CD14-positive monocyte (primary cell): Measurements from ENCODE around the gene HLA-A. TPM values are rescaled to one million over a fixed set of nuclear protein-coding genes. Genes with fewer than 3 reads are reported as not detected.
A peak's percentile ranks its signal among the peaks of the same experiment; 100 is the strongest.

Experiments
- DNase-seq, 3 donors: peaks; one replicate each; pipeline ENCODE4 v3.0.0-alpha.2; 2011 to 2022
- H2AFZ ChIP-seq: 2 replicates; pipeline ENCODE4 v1.6.0; 2012; ENCODE audit warnings: mild to moderate bottlenecking, low read depth, low read length, inconsistent platforms; ENCODE audit not compliant: insufficient read depth, poor library complexity, severe bottlenecking
- H3K27ac ChIP-seq, 2 donors: 1 replicate in 1 of 2; 2 replicates in 1 of 2; pipeline ENCODE4 v1.5.1; 2012 to 2013; ENCODE audit warnings: low read length in 2 of 2, control low read depth in 1 of 2, inconsistent platforms in 1 of 2, low read depth in 1 of 2, mild to moderate bottlenecking in 1 of 2
- H3K27me3 ChIP-seq, 2 donors: one replicate each; pipeline versions ENCODE4 v1.6.0 to v1.6.1; 2011 to 2013; ENCODE audit warnings: low read length in 2 of 2; ENCODE audit not compliant: control insufficient read depth in 2 of 2, insufficient read depth in 2 of 2
- H3K36me3 ChIP-seq, 2 donors: replicated peaks in 1 of 2; 1 replicate in 1 of 2; 2 replicates in 1 of 2; pipeline versions ENCODE4 v1.5.1 to v1.6.1; 2012 to 2013; ENCODE audit warnings: low read length in 2 of 2, control low read depth in 1 of 2, inconsistent platforms in 1 of 2, mild to moderate bottlenecking in 1 of 2; ENCODE audit not compliant: insufficient read depth in 2 of 2, control insufficient read depth in 1 of 2
- H3K4me1 ChIP-seq, 2 donors: 1 replicate in 1 of 2; 2 replicates in 1 of 2; pipeline versions ENCODE4 v1.5.1 to v1.6.1; 2012 to 2013; ENCODE audit warnings: low read length in 2 of 2, control low read depth in 1 of 2, inconsistent platforms in 1 of 2, mild to moderate bottlenecking in 1 of 2, moderate library complexity in 1 of 2; ENCODE audit not compliant: insufficient read depth in 2 of 2, control insufficient read depth in 1 of 2
- H3K4me2 ChIP-seq: replicated peaks from 2 replicates; pipeline ENCODE3; 2012; ENCODE audit warnings: low read length, moderate library complexity, mild to moderate bottlenecking; ENCODE audit not compliant: poor library complexity, severe bottlenecking; ENCODE audit errors: extremely low read depth
- H3K4me3 ChIP-seq, 3 experiments: fragments of 200-600 bp in 1 of 3; sonication (generic) in 1 of 3; replicated peaks in 1 of 3; 1 replicate in 2 of 3; 2 replicates in 1 of 3; pipeline ENCODE4 v1.5.1; 2011 to 2013; ENCODE audit warnings: low read length in 3 of 3, mild to moderate bottlenecking in 3 of 3, control low read depth in 2 of 3, low read depth in 2 of 3, inconsistent platforms in 1 of 3, moderate library complexity in 1 of 3
- H3K79me2 ChIP-seq: 2 replicates; pipeline ENCODE4 v1.6.0; 2012; ENCODE audit warnings: mild to moderate bottlenecking, control low read depth, inconsistent platforms, low read length, moderate library complexity; ENCODE audit not compliant: insufficient read depth
- H3K9ac ChIP-seq: 2 replicates; pipeline ENCODE4 v1.6.0; 2017; ENCODE audit warnings: low read length, mild to moderate bottlenecking; ENCODE audit not compliant: insufficient read depth, poor library complexity, severe bottlenecking
- H3K9me3 ChIP-seq, 2 donors: replicated peaks in 1 of 2; 1 replicate in 1 of 2; 2 replicates in 1 of 2; pipeline versions ENCODE4 v1.5.1 to v1.6.1; 2012 to 2013; ENCODE audit warnings: low read length in 2 of 2, control low read depth in 1 of 2; ENCODE audit not compliant: control insufficient read depth in 1 of 2, insufficient read depth in 1 of 2
- H4K20me1 ChIP-seq: 2 replicates; pipeline ENCODE4 v1.6.0; 2012; ENCODE audit warnings: mild to moderate bottlenecking, low read length, control low read depth, moderate library complexity; ENCODE audit not compliant: insufficient read depth
- H3K27ac Mint-ChIP-seq, 7 donors: one replicate each; pipeline ENCODE4 v1.8.0; 2020; ENCODE audit warnings: mild to moderate bottlenecking in 7 of 7, mixed read lengths in 7 of 7, moderate library complexity in 6 of 7, inconsistent platforms in 2 of 7
- H3K27me3 Mint-ChIP-seq, 3 donors: one replicate each; pipeline ENCODE4 v1.8.0; 2021 to 2022; ENCODE audit warnings: low read depth in 3 of 3, mild to moderate bottlenecking in 3 of 3, mixed read lengths in 3 of 3, moderate library complexity in 3 of 3, inconsistent platforms in 1 of 3
- H3K36me3 Mint-ChIP-seq, 2 donors: one replicate each; pipeline ENCODE4 v1.8.0; 2020; ENCODE audit warnings: mixed read lengths in 2 of 2, inconsistent platforms in 1 of 2, mild to moderate bottlenecking in 1 of 2
- H3K4me1 Mint-ChIP-seq: one replicate; pipeline ENCODE4 v1.8.0; 2020; ENCODE audit warnings: mild to moderate bottlenecking, mixed read lengths
- H3K4me3 Mint-ChIP-seq, 2 donors: one replicate each; pipeline ENCODE4 v1.8.0; 2020; ENCODE audit warnings: mild to moderate bottlenecking in 2 of 2, mixed read lengths in 2 of 2, moderate library complexity in 1 of 2
- H3K9me3 Mint-ChIP-seq, 7 donors: one replicate each; pipeline ENCODE4 v1.8.0; 2020 to 2022; ENCODE audit warnings: mixed read lengths in 7 of 7, mild to moderate bottlenecking in 6 of 7, moderate library complexity in 6 of 7, inconsistent platforms in 2 of 7
- CTCF ChIP-seq: fragments of 200-600 bp; IDR thresholded peaks from one replicate; pipeline ENCODE4 v1.8.0; 2022; ENCODE audit warnings: antibody characterized with exemption, mild to moderate bottlenecking
- WGBS: methylation state at CpG from one replicate; pipeline ENCODE4 v1.1.5; 2013; ENCODE audit warnings: missing lambda C conversion rate; ENCODE audit not compliant: insufficient coverage; 5-methylcytosine and 5-hydroxymethylcytosine counted together
- intact Hi-C, 2 donors: fragments of 100-400 bp; cut with micrococcal nuclease; formaldehyde crosslinking; loops; one replicate each; pipeline versions ENCODE4 v1.15.0 to v1.15.1; 2023
- polyA plus RNA-seq, 3 donors: library from polyadenylated mRNA; depleted of rRNA in 1 of 3; unstranded in 2 of 3; stranded (reverse) in 1 of 3; fragments of 300-500 nt in 2 of 3; fragments of >200 nt in 1 of 3; fragmentation: Illumina TruSeq in 2 of 3; gene quantifications; 1 replicate in 2 of 3; 2 replicates in 1 of 3; pipeline ENCODE4 v1.2.3, GENCODE V29; 2012 to 2021

HLA-A gene
- polyA plus RNA-seq, 3 donors, result 1,518 to 2,788 (median 1,574) TPM

- Histone ChIP-seq H3K4me2 (peak overlapping the region; percentile 12), H3K36me3 (peaks cover 3 to 11% of the 10 kb centered on the region in 2 donors), H4K20me1 (peaks cover 3% of the 10 kb centered on the region), H3K9ac (no peak overlapping the region), H3K4me3 (no peak overlapping the region), H3K79me2 (no peaks in the 10 kb centered on the region), H2AFZ (no peak overlapping the region), H3K27ac (no peak overlapping the region), H3K4me1 (peaks cover 24 to 32% of the 10 kb centered on the region in 2 donors), H3K9me3 (no peaks in the 10 kb centered on the region), H3K27me3 (peaks cover 33 to 55% of the 10 kb centered on the region in 2 donors)
- intact Hi-C loops, result loop anchor here in 1 of 2 donors (10.0 kb wide), 1 partner anchor 50 kb away; no protein-coding TSS in a partner anchor
- Mint-ChIP-seq H3K4me3 (peak overlapping the region in 1 of 2 donors; percentile 99), H3K36me3 (peaks cover 8 to 27% of the 10 kb centered on the region in 2 donors), H3K9me3 (peaks cover 0 to 15% (median 12%) of the 10 kb centered on the region in 7 donors), H3K27ac (no peak overlapping the region), H3K4me1 (peaks cover 35% of the 10 kb centered on the region), H3K27me3 (peaks cover 54 to 73% (median 67%) of the 10 kb centered on the region in 3 donors)
- no peak for DNase-seq
- 7% methylated on average over 14 of the region's 17 CpGs for WGBS
- no peak for TF ChIP-seq CTCF
Measured at GRCh38 chr6:29974901-29975560, 32.7 kb downstream of the HLA-A start.

- peak overlapping the region; percentile 12 for H3K4me2 ChIP-seq
- peak overlapping the region in 1 of 2 donors; percentile 99 for H3K4me3 Mint-ChIP-seq
- H3K27me3 Mint-ChIP-seq, result peaks cover 54 to 70% (median 67%) of the 10 kb centered on the region in 3 donors
- H3K4me1 ChIP-seq, result peaks cover 24 to 32% of the 10 kb centered on the region in 2 donors
- H3K27ac Mint-ChIP-seq, result no peak overlapping the region
- no peak overlapping the region for H3K27ac ChIP-seq
- peaks cover 3 to 6% of the 10 kb centered on the region in 2 donors for H3K36me3 ChIP-seq
- no peak overlapping the region for H2AFZ ChIP-seq
- H3K27me3 ChIP-seq, result peaks cover 33 to 55% of the 10 kb centered on the region in 2 donors
- no peak overlapping the region for H3K4me3 ChIP-seq
- H3K9me3 Mint-ChIP-seq, result peaks cover 0 to 15% (median 12%) of the 10 kb centered on the region in 7 donors
- intact Hi-C loops, result loop anchor here in 1 of 2 donors (10.0 kb wide), 1 partner anchor 51 kb away; no protein-coding TSS in a partner anchor
- no peak for DNase-seq
- H4K20me1 ChIP-seq, result no peaks in the 10 kb centered on the region
- no peak overlapping the region for H3K9ac ChIP-seq
- H3K79me2 ChIP-seq, result no peaks in the 10 kb centered on the region
- TF ChIP-seq CTCF, result no peak
- H3K4me1 Mint-ChIP-seq, result peaks cover 35% of the 10 kb centered on the region
- whole genome bisulfite sequencing, result 4% methylated on average over 25 of the region's 25 CpGs
- H3K36me3 Mint-ChIP-seq, result peaks cover 8 to 27% of the 10 kb centered on the region in 2 donors
- H3K9me3 ChIP-seq, result no peaks in the 10 kb centered on the region
Measured at GRCh38 chr6:29975561-29975907, 33.2 kb downstream of the HLA-A start.
